Fibroblast of villous mesenchyme (primary cell): ENCODE data around the gene PSMB2. TPM values are rescaled to one million over a fixed set of nuclear protein-coding genes. Genes with fewer than 3 reads are reported as not detected.
A peak's percentile ranks its signal among the peaks of the same experiment; 100 is the strongest.

Source experiments
- DNase-seq: peaks from one replicate; pipeline ENCODE4 v3.0.0-alpha.2; 2010; ENCODE audit warnings: low read depth
- H3K4me3 ChIP-seq: 2 replicates; pipeline ENCODE4 v1.5.1; 2011; ENCODE audit warnings: low read depth, mild to moderate bottlenecking, low read length
- CTCF ChIP-seq: IDR thresholded peaks from 2 replicates; pipeline ENCODE4 v1.5.1; 2012; ENCODE audit warnings: low read depth, mild to moderate bottlenecking, low read length; ENCODE audit not compliant: insufficient read depth
- total RNA-seq: library from RNA; depleted of rRNA; stranded (reverse); fragments of >200 nt; gene quantifications from 2 replicates; pipeline ENCODE4 v1.2.3, GENCODE V29; 2012

The PSMB2 gene
- total RNA-seq, 1 donor: 21.2 TPM

- DNase-seq: no peak
- H3K4me3 ChIP-seq: no peak overlapping the region
- TF ChIP-seq CTCF: no peak
Observed at GRCh38 chr1:35611655-35612054, 29.7 kb downstream of the PSMB2 start.

DNA sequence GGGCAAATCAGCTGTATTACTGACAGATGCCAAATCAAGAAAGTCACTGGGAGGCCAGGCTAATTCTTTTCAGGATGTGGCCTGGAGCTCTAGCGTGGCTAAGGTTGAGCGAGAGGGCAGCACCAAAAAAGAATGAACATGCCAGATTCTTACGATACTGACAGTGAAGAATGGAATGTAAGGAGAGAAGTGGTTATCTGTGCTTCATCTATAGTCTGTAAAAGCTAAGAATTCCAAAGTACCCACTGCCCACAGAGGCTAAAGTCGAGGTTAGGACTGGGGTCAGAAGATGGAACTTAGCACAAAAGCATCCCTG is 35.5 kb downstream of the PSMB2 start:
- peak; percentile 18 for DNase-seq
- TF ChIP-seq CTCF: no peak
- H3K4me3 ChIP-seq: no peak overlapping the region

GRCh38 chr1:35605071-35605866 is 36.1 kb downstream of the PSMB2 start:
- no peak for TF ChIP-seq CTCF
- H3K4me3 ChIP-seq: no peak overlapping the region
- DNase-seq: no peak

GRCh38 chr1:35603941-35604340 is 37.4 kb downstream of the PSMB2 start:
- peak; percentile 31 for DNase-seq
- H3K4me3 ChIP-seq: no peak overlapping the region
- no peak for TF ChIP-seq CTCF

GRCh38 chr1:35603468-35603867 is 37.9 kb downstream of the PSMB2 start:
- H3K4me3 ChIP-seq: no peak overlapping the region
- no peak for TF ChIP-seq CTCF
- peak; percentile 14 for DNase-seq

GRCh38 chr1:35600593-35600992 is 40.7 kb downstream of the PSMB2 start:
- DNase-seq: no peak
- TF ChIP-seq CTCF: no peak
- H3K4me3 ChIP-seq: no peak overlapping the region

- no peak for DNase-seq
- H3K4me3 ChIP-seq: no peak overlapping the region
- no peak for TF ChIP-seq CTCF
Observed at GRCh38 chr1:35599411-35599810, 41.9 kb downstream of the PSMB2 start.
